Measurements from ENCODE around the gene CSTB. TPM values are rescaled to one million over a fixed set of nuclear protein-coding genes. Genes with fewer than 3 reads are reported as not detected.
A peak's percentile ranks its signal among the peaks of the same experiment; 100 is the strongest.
"Not testable (repeated sequence)": the region's sequence is repeated elsewhere in the genome, so short reads cannot be mapped to it uniquely, and the experiment has no call there.

The CSTB gene
- 10 to 100 TPM; 33.6 to 35.1 TPM for total RNA-seq

GRCh38 chr21:43775795-43776430 lies at the start of gene CSTB:
CSTB (minus strand) TSS chr21:43776308; CDS start chr21:43776269, 39 bp downstream.
- Mint-ChIP-seq H3K9me3 (peaks cover 1% of the 10 kb centered on the region), H3K4me3 (peak within 1 kb of the TSS; percentile 91), H3K36me3 (peaks cover 18% of the 10 kb centered on the region), H3K27me3 (no peaks in the 10 kb centered on the region), H3K4me1 (peaks cover 36% of the 10 kb centered on the region), H3K27ac (peak within 1 kb of the TSS; percentile 61)
- peak; percentile 86 for DNase-seq

GRCh38 chr21:43825242-43825935 lies 49.3 kb upstream of the CSTB start:
- H3K27ac Mint-ChIP-seq = no peak overlapping the region
- no peak for DNase-seq
- no peak overlapping the region for H3K4me3 Mint-ChIP-seq
- no peaks in the 10 kb centered on the region for H3K9me3 Mint-ChIP-seq
- H3K27me3 Mint-ChIP-seq = peaks cover 8% of the 10 kb centered on the region
- peaks cover 3% of the 10 kb centered on the region for H3K4me1 Mint-ChIP-seq
- H3K36me3 Mint-ChIP-seq = no peaks in the 10 kb centered on the region

- H3K27ac Mint-ChIP-seq = no peak overlapping the region
- DNase-seq = no peak
- peaks cover 5% of the 10 kb centered on the region for H3K27me3 Mint-ChIP-seq
- H3K9me3 Mint-ChIP-seq = no peaks in the 10 kb centered on the region
- H3K4me1 Mint-ChIP-seq = peaks cover 3% of the 10 kb centered on the region
- no peaks in the 10 kb centered on the region for H3K36me3 Mint-ChIP-seq
- no peak overlapping the region for H3K4me3 Mint-ChIP-seq
Observed at GRCh38 chr21:43824333-43825241, 48.5 kb upstream of the CSTB start.

GRCh38 chr21:43822741-43823140 lies 46.6 kb upstream of the CSTB start:
- H3K36me3 Mint-ChIP-seq, H3K9me3 Mint-ChIP-seq, H3K4me3 Mint-ChIP-seq, H3K4me1 Mint-ChIP-seq, H3K27ac Mint-ChIP-seq, DNase-seq, H3K27me3 Mint-ChIP-seq: not testable (repeated sequence)

GRCh38 chr21:43822166-43822565 lies 46.1 kb upstream of the CSTB start:
- H3K9me3 Mint-ChIP-seq, DNase-seq, H3K4me3 Mint-ChIP-seq, H3K27ac Mint-ChIP-seq, H3K4me1 Mint-ChIP-seq, H3K36me3 Mint-ChIP-seq, H3K27me3 Mint-ChIP-seq: not testable (repeated sequence)

- no peaks in the 10 kb centered on the region for H3K27me3 Mint-ChIP-seq
- no peak overlapping the region for H3K4me3 Mint-ChIP-seq
- H3K9me3 Mint-ChIP-seq = peaks cover 5% of the 10 kb centered on the region
- no peak for DNase-seq
- peaks cover 2% of the 10 kb centered on the region for H3K36me3 Mint-ChIP-seq
- H3K27ac Mint-ChIP-seq = no peak overlapping the region
- no peaks in the 10 kb centered on the region for H3K4me1 Mint-ChIP-seq
Observed at GRCh38 chr21:43820466-43820865, 44.4 kb upstream of the CSTB start.

GRCh38 chr21:43819511-43820405 lies 43.6 kb upstream of the CSTB start:
- DNase-seq = no peak
- peaks cover 2% of the 10 kb centered on the region for H3K36me3 Mint-ChIP-seq
- no peaks in the 10 kb centered on the region for H3K4me1 Mint-ChIP-seq
- no peak overlapping the region for H3K27ac Mint-ChIP-seq
- no peaks in the 10 kb centered on the region for H3K27me3 Mint-ChIP-seq
- no peak overlapping the region for H3K4me3 Mint-ChIP-seq
- H3K9me3 Mint-ChIP-seq = peaks cover 5% of the 10 kb centered on the region

- no peaks in the 10 kb centered on the region for H3K4me1 Mint-ChIP-seq
- peaks cover 5% of the 10 kb centered on the region for H3K9me3 Mint-ChIP-seq
- H3K36me3 Mint-ChIP-seq = peaks cover 2% of the 10 kb centered on the region
- H3K27me3 Mint-ChIP-seq = no peaks in the 10 kb centered on the region
- no peak overlapping the region for H3K27ac Mint-ChIP-seq
- DNase-seq = no peak
- H3K4me3 Mint-ChIP-seq = no peak overlapping the region
Observed at GRCh38 chr21:43818685-43819084, 42.6 kb upstream of the CSTB start.

- Mint-ChIP-seq H3K9me3 (peaks cover 5% of the 10 kb centered on the region), H3K27me3 (no peaks in the 10 kb centered on the region), H3K27ac (no peak overlapping the region), H3K36me3 (peaks cover 2% of the 10 kb centered on the region), H3K4me3 (no peak overlapping the region), H3K4me1 (no peaks in the 10 kb centered on the region)
- no peak for DNase-seq
Observed at GRCh38 chr21:43817157-43818086, 41.3 kb upstream of the CSTB start.

GRCh38 chr21:43816611-43817071 lies 40.5 kb upstream of the CSTB start:
- H3K27me3 Mint-ChIP-seq = no peaks in the 10 kb centered on the region
- H3K27ac Mint-ChIP-seq = no peak overlapping the region
- H3K9me3 Mint-ChIP-seq = peaks cover 5% of the 10 kb centered on the region
- H3K36me3 Mint-ChIP-seq = peaks cover 2% of the 10 kb centered on the region
- H3K4me1 Mint-ChIP-seq = no peaks in the 10 kb centered on the region
- no peak for DNase-seq
- no peak overlapping the region for H3K4me3 Mint-ChIP-seq

- no peak for DNase-seq
- Mint-ChIP-seq H3K4me1 (peaks cover 1% of the 10 kb centered on the region), H3K27ac (no peak overlapping the region), H3K4me3 (no peak overlapping the region), H3K27me3 (no peaks in the 10 kb centered on the region), H3K36me3 (peaks cover 2% of the 10 kb centered on the region), H3K9me3 (peaks cover 5% of the 10 kb centered on the region)
Observed at GRCh38 chr21:43815991-43816390, 39.9 kb upstream of the CSTB start.

- no peak overlapping the region for H3K27ac Mint-ChIP-seq
- H3K36me3 Mint-ChIP-seq = peaks cover 2% of the 10 kb centered on the region
- no peak for DNase-seq
- peaks cover 6% of the 10 kb centered on the region for H3K4me1 Mint-ChIP-seq
- H3K27me3 Mint-ChIP-seq = no peaks in the 10 kb centered on the region
- H3K4me3 Mint-ChIP-seq = no peak overlapping the region
- H3K9me3 Mint-ChIP-seq = peaks cover 5% of the 10 kb centered on the region
Observed at GRCh38 chr21:43815107-43815613, 39.1 kb upstream of the CSTB start.

- Mint-ChIP-seq H3K4me1 (peaks cover 6% of the 10 kb centered on the region), H3K27ac (no peak overlapping the region), H3K27me3 (no peaks in the 10 kb centered on the region), H3K4me3 (no peak overlapping the region), H3K9me3 (peaks cover 5% of the 10 kb centered on the region), H3K36me3 (peaks cover 2% of the 10 kb centered on the region)
- no peak for DNase-seq
Observed at GRCh38 chr21:43814215-43815106, 38.4 kb upstream of the CSTB start.
